HCT116 (cell line): ENCODE data around the gene MED31. TPM values are rescaled to one million over a fixed set of nuclear protein-coding genes. Genes with fewer than 3 reads are reported as not detected.

ENCODE experiments used
- ATAC-seq: fragments of 200-7000 bp; cut with Tn5 transposase; 2 replicates; pipeline ENCODE4 v1.9.1; 2020; ENCODE audit warnings: mild to moderate bottlenecking, moderate library complexity
- BruUV-seq: library from RNA; stranded (reverse); fragments of 400-500 nt; replicated peaks from 2 replicates; lab custom pipeline; 2021; lab: Mats Ljungman, UMichigan
- CTCF ChIA-PET: fragments of 300-600 bp; sonication (Branson Sonifier 250); formaldehyde crosslinking; loops from one replicate; lab custom pipeline; 2021; ENCODE audit warnings: antibody characterized with exemption; lab: Charles Lee
- POLR2A ChIA-PET: fragments of 300-600, 350-600 bp; sonication (Branson Sonifier 250); formaldehyde crosslinking; loops from one replicate; lab custom pipeline; 2021; ENCODE audit warnings: antibody characterized with exemption; lab: Charles Lee
- RAD21 ChIA-PET, 2 experiments: fragments of 300-600 bp; sonication (Branson Sonifier 250); formaldehyde crosslinking; loops; one replicate each; lab custom pipeline; 2023; ENCODE audit warnings: low total read pairs in 2 of 2; ENCODE audit not compliant: uncharacterized antibody in 2 of 2, unreplicated experiment in 2 of 2, low non-redundant PET in 1 of 2; lab: Charles Lee
- DNase-seq: peaks from one replicate; pipeline ENCODE4 v3.0.0-alpha.2; 2010; ENCODE audit warnings: low read depth, low spot score
- H2AFZ ChIP-seq: fragments of 200-600 bp; shearing (Covaris generic), sonication (generic); 2 replicates; pipeline ENCODE4 v1.6.1; 2017; ENCODE audit warnings: low read depth, mixed run types, mixed read lengths, antibody characterized with exemption, low read length; ENCODE audit not compliant: poor library complexity, severe bottlenecking
- H3K27ac ChIP-seq: 2 replicates; pipeline ENCODE4 v1.5.1; 2012; ENCODE audit warnings: low read depth, low read length
- H3K27me3 ChIP-seq: fragments of 200-600 bp; sonication (generic); 2 replicates; pipeline ENCODE4 v1.6.1; 2016; ENCODE audit warnings: mixed run types, low read length, mixed read lengths; ENCODE audit not compliant: insufficient read depth
- H3K36me3 ChIP-seq, 2 experiments: fragments of 200-500 bp in 1 of 2; fragments of 200-600 bp in 1 of 2; sonication (Bioruptor generic) in 1 of 2; sonication (generic) in 1 of 2; 2 replicates each; pipeline versions ENCODE4 v1.5.1 to v1.6.1; 2014 to 2016; ENCODE audit warnings: low read length in 2 of 2, inconsistent platforms in 1 of 2, mixed read lengths in 1 of 2, mixed run types in 1 of 2; ENCODE audit not compliant: insufficient read depth in 2 of 2, control insufficient read depth in 1 of 2
- H3K4me1 ChIP-seq, 2 experiments: fragments of 200-600 bp in 1 of 2; sonication (generic) in 1 of 2; 2 replicates each; pipeline versions ENCODE4 v1.5.1 to v1.6.1; 2012 to 2017; ENCODE audit warnings: low read length in 2 of 2, inconsistent platforms in 1 of 2, mild to moderate bottlenecking in 1 of 2, mixed read lengths in 1 of 2, mixed run types in 1 of 2, moderate library complexity in 1 of 2; ENCODE audit not compliant: insufficient read depth in 2 of 2, control insufficient read depth in 1 of 2
- H3K4me2 ChIP-seq: fragments of 200-600 bp; sonication (generic); 2 replicates; pipeline ENCODE4 v1.6.1; 2017; ENCODE audit warnings: mixed run types, low read length, mixed read lengths
- H3K4me3 ChIP-seq, 2 experiments: fragments of 200-600 bp in 1 of 2; sonication (generic) in 1 of 2; replicated peaks in 1 of 2; 2 replicates each; pipeline ENCODE4 v1.5.1; 2011 to 2016; ENCODE audit warnings: low read length in 2 of 2, control low read depth in 1 of 2, low read depth in 1 of 2, mild to moderate bottlenecking in 1 of 2, mixed read lengths in 1 of 2, mixed run types in 1 of 2
- H3K79me2 ChIP-seq: fragments of 200-600 bp; sonication (generic); 2 replicates; pipeline ENCODE4 v1.6.1; 2017; ENCODE audit warnings: mild to moderate bottlenecking, mixed run types, low read length, moderate library complexity, mixed read lengths; ENCODE audit not compliant: insufficient read depth
- H3K9ac ChIP-seq: fragments of 200-600 bp; sonication (generic); 2 replicates; pipeline ENCODE4 v1.6.1; 2016; ENCODE audit warnings: low read length, mixed read lengths
- H3K9me2 ChIP-seq: fragments of 200-600 bp; sonication (generic), shearing (Covaris generic); 2 replicates; pipeline ENCODE4 v1.6.1; 2017; ENCODE audit warnings: mixed run types, mild to moderate bottlenecking, moderate library complexity; ENCODE audit not compliant: insufficient read depth
- H3K9me3 ChIP-seq, 2 experiments: fragments of 200-500 bp in 1 of 2; fragments of 200-600 bp in 1 of 2; sonication (Bioruptor generic) in 1 of 2; sonication (generic) in 1 of 2; 2 replicates each; pipeline ENCODE4 v1.6.1; 2014 to 2017; ENCODE audit warnings: low read length in 2 of 2, mixed read lengths in 2 of 2, inconsistent platforms in 1 of 2, low read depth in 1 of 2, mild to moderate bottlenecking in 1 of 2, mixed run types in 1 of 2, moderate library complexity in 1 of 2; ENCODE audit not compliant: control insufficient read depth in 1 of 2, insufficient read depth in 1 of 2
- H4K20me1 ChIP-seq: fragments of 200-600 bp; sonication (generic), shearing (Covaris generic); 2 replicates; pipeline ENCODE4 v1.6.1; 2017; ENCODE audit warnings: mixed run types, mild to moderate bottlenecking, moderate library complexity; ENCODE audit not compliant: insufficient read depth
- ATF3 ChIP-seq: IDR thresholded peaks from 2 replicates; pipeline ENCODE4 v1.6.1; 2012
- ELF1 ChIP-seq: IDR thresholded peaks from 2 replicates; pipeline ENCODE4 v1.6.1; 2012; ENCODE audit warnings: low read depth, borderline replicate concordance
- POLR2A ChIP-seq: IDR thresholded peaks from 2 replicates; pipeline ENCODE4 v1.7.0; 2011; ENCODE audit warnings: borderline replicate concordance; ENCODE audit not compliant: insufficient read depth, insufficient read length; ENCODE audit errors: extremely low read depth
- POLR2AphosphoS5 ChIP-seq: IDR thresholded peaks from 2 replicates; pipeline ENCODE4 v1.6.1; 2011; ENCODE audit warnings: mild to moderate bottlenecking, low read depth, low read length, moderate library complexity
- RAD21 ChIP-seq: IDR thresholded peaks from 2 replicates; pipeline ENCODE4 v1.6.1; 2012; ENCODE audit warnings: low read depth, mild to moderate bottlenecking
- TCF7L2 ChIP-seq: IDR thresholded peaks from 2 replicates; pipeline ENCODE4 v1.7.0; 2011; ENCODE audit warnings: borderline replicate concordance, inconsistent platforms; ENCODE audit not compliant: insufficient read depth, insufficient read length; ENCODE audit errors: extremely low read depth
- YY1 ChIP-seq: IDR thresholded peaks from 2 replicates; pipeline ENCODE4 v1.6.1; 2011; ENCODE audit warnings: low read length, low read depth, moderate library complexity, mild to moderate bottlenecking; ENCODE audit not compliant: insufficient replicate concordance; ENCODE audit errors: extremely low read depth
- intact Hi-C: fragments of 100-400 bp; cut with micrococcal nuclease; formaldehyde crosslinking; loops from 2 replicates; pipeline ENCODE4 v1.10.0; 2022
- total RNA-seq: library from RNA; stranded (reverse); gene quantifications from one replicate; pipeline ENCODE4 v1.2.1, GENCODE V29; 2021; ENCODE audit not compliant: unreplicated experiment

The MED31 gene
- total RNA-seq, 1 experiment from 2014 or later: 20.3 TPM

GRCh38 chr17:6632530-6632929 lies 18.9 kb downstream of the MED31 start:
- Histone ChIP-seq H2AFZ (no peak overlapping the region), H4K20me1 (no peaks in the 10 kb centered on the region), H3K27me3 (no peaks in the 10 kb centered on the region), H3K9me2 (no peaks in the 10 kb centered on the region), H3K4me2 (no peak overlapping the region), H3K4me1 (no peaks in the 10 kb centered on the region), H3K79me2 (peaks cover 12% of the 10 kb centered on the region; the same call in 1 of the 2 replicates), H3K9ac (no peak overlapping the region), H3K4me3 (no peak overlapping the region), H3K27ac (no peak overlapping the region), H3K36me3 (peaks cover 31 to 33% of the 10 kb centered on the region in 2 experiments; a peak in 3 of 4 replicates), H3K9me3 (no peaks in the 10 kb centered on the region)
- RAD21 ChIA-PET: no interaction called here
- CTCF ChIA-PET: no interaction called here
- ATAC-seq (no peak), DNase-seq (no peak)
- TF ChIP-seq ATF3: no peak
- POLR2A ChIA-PET: no interaction called here
- no TSS peak for BruUV-seq
- intact Hi-C loops: no loop called here

DNA sequence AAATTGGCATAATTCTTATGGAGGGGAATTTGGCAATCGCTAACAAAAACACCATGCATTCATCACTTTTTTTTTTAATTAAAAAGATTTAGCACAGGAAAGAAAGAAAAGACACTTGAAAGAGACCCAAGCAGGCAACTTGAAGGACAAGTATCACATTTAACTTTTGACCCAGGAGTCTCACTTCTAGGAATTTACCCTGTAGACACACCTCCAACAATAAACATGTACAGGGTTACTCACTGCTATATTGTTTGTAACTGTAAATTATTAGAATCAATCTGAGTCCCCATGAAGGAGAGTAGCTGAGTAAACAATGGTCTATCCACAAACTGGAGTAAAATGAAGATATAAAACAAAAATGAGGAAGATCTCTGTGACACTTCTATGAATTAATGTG lies 21.0 kb downstream of the MED31 start:
- Histone ChIP-seq H3K36me3 (peaks cover 36 to 39% of the 10 kb centered on the region in 2 experiments; a peak in 3 of 4 replicates), H3K9me2 (no peaks in the 10 kb centered on the region), H3K9me3 (no peaks in the 10 kb centered on the region), H3K79me2 (peaks cover 26% of the 10 kb centered on the region; the same call in 1 of the 2 replicates), H3K27me3 (no peaks in the 10 kb centered on the region)
- RAD21 ChIA-PET: no interaction called here
- no peak for TF ChIP-seq RAD21
- TF ChIP-seq POLR2AphosphoS5: no peak
- no peak for TF ChIP-seq YY1
- TF ChIP-seq ELF1: no peak
- no peak for TF ChIP-seq POLR2A
- TF ChIP-seq TCF7L2: no peak
- TF ChIP-seq, all 23 proteins: peak for 0
- intact Hi-C loops: no loop called here
- Histone ChIP-seq H4K20me1 (no peaks in the 10 kb centered on the region), H3K9ac (no peak overlapping the region), H3K4me3 (no peak overlapping the region), H3K27ac (no peak overlapping the region), H3K4me2 (no peak overlapping the region), H3K4me1 (no peaks in the 10 kb centered on the region), H2AFZ (no peak overlapping the region)
- ChIA-PET CTCF (no interaction called here), POLR2A (no interaction called here)
- no TSS peak for BruUV-seq
- DNase-seq (no peak), ATAC-seq (no peak)
